Kidney epithelial cell (primary cell): ENCODE measurements around the gene ELOVL6. TPM values are rescaled to one million over a fixed set of nuclear protein-coding genes. Genes with fewer than 3 reads are reported as not detected.

ENCODE experiments used
- DNase-seq: peaks from one replicate; pipeline ENCODE4 v3.0.0-alpha.2; 2010; ENCODE audit warnings: low read depth
- H3K27me3 ChIP-seq: 2 replicates; pipeline ENCODE4 v1.6.0; 2011; ENCODE audit warnings: low read length; ENCODE audit not compliant: control insufficient read depth, insufficient read depth
- H3K36me3 ChIP-seq: 2 replicates; pipeline ENCODE4 v1.5.1; 2011; ENCODE audit warnings: low read length; ENCODE audit not compliant: control insufficient read depth, insufficient read depth
- H3K4me3 ChIP-seq: 2 replicates; pipeline ENCODE4 v1.5.1; 2011; ENCODE audit warnings: low read depth, mild to moderate bottlenecking, control low read depth, low read length
- total RNA-seq: library from RNA; depleted of rRNA; stranded (reverse); fragments of >200 nt; gene quantifications from 2 replicates; pipeline ENCODE4 v1.2.3, GENCODE V29; 2015
- TF ChIP-seq, protein P1 (sequence below): IDR thresholded peaks from 2 replicates; pipeline ENCODE4 v1.5.1; 2011; ENCODE audit warnings: mild to moderate bottlenecking, moderate library complexity, low read length, control low read depth, inconsistent platforms; ENCODE audit not compliant: insufficient read depth, poor library complexity, severe bottlenecking

Gene ELOVL6
- total RNA-seq, 1 donor from 2014 or later: 21.6 TPM

GRCh38 chr4:110106931-110107296 is 91.5 kb downstream of the ELOVL6 start:
- DNase-seq: peak; percentile 32
- TF ChIP-seq, protein P1, sequence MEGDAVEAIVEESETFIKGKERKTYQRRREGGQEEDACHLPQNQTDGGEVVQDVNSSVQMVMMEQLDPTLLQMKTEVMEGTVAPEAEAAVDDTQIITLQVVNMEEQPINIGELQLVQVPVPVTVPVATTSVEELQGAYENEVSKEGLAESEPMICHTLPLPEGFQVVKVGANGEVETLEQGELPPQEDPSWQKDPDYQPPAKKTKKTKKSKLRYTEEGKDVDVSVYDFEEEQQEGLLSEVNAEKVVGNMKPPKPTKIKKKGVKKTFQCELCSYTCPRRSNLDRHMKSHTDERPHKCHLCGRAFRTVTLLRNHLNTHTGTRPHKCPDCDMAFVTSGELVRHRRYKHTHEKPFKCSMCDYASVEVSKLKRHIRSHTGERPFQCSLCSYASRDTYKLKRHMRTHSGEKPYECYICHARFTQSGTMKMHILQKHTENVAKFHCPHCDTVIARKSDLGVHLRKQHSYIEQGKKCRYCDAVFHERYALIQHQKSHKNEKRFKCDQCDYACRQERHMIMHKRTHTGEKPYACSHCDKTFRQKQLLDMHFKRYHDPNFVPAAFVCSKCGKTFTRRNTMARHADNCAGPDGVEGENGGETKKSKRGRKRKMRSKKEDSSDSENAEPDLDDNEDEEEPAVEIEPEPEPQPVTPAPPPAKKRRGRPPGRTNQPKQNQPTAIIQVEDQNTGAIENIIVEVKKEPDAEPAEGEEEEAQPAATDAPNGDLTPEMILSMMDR: no peak
- Histone ChIP-seq H3K27me3 (no peaks in the 10 kb centered on the region), H3K4me3 (no peak overlapping the region), H3K36me3 (no peaks in the 10 kb centered on the region)

DNA sequence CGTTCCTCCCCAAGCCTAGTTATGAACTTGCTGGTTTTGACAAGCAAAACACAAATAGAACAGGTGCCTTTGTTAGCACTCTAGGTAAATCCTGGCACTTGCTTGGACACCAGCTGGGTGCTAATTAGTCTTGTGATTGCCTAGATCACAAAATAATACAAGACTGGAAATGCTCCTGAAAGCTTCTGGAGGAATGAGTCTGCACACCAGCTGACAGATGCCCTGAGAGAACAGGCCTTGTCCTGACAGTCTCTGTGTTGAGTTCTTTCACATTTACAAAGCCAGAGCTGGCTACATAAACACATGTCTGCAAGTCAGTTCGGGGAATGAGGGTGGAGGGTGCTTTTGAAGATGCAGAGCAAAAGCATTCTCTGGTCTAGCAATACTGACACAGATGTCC is 93.8 kb downstream of the ELOVL6 start:
- no peaks in the 10 kb centered on the region for H3K36me3 ChIP-seq
- TF ChIP-seq, protein P1: no peak
- no peak for DNase-seq
- no peak overlapping the region for H3K4me3 ChIP-seq
- no peaks in the 10 kb centered on the region for H3K27me3 ChIP-seq

DNA sequence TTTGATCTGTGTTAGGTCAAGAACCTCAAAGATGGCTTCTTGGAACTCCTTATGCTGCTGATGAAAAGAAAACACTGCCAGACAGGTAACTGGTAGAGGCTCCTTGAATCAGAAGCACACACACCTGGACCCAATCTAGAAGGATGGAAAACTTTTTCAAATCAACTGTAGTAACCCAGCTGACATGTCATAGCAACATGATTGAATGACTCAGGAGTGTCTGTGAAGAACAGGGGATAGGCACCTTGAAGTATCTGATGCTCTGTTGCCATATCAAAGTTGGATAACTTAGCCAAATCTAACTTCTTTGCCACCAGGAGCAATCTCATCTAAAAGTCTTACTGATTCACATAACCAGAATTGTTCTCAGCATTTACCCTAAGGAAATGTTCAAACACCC is 98.8 kb downstream of the ELOVL6 start:
- Histone ChIP-seq H3K4me3 (no peak overlapping the region), H3K36me3 (no peaks in the 10 kb centered on the region), H3K27me3 (no peaks in the 10 kb centered on the region)
- TF ChIP-seq, protein P1: no peak
- DNase-seq: no peak

- DNase-seq: peak; percentile 48
- TF ChIP-seq, protein P1: no peak
- Histone ChIP-seq H3K27me3 (no peaks in the 10 kb centered on the region), H3K36me3 (no peaks in the 10 kb centered on the region), H3K4me3 (no peak overlapping the region)
Measured at GRCh38 chr4:110096405-110096804, 102.0 kb downstream of the ELOVL6 start.

DNA sequence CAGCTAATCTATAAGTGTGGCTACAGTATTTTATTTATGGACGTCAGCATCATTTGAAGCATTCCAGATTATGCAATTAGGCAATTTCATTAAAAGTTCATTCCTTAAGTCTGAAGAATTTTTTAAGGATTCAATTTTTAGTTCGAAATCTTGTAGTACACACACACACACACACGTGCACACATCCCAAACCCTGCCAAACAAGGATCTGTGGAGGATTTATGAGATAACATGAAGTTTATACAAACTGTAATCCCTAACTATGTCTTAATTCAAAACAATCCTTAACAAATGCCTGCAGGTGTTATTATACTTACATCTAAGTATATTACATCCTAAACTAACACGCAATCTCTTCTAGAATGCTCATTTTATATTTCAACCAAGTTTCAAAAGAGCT is 105.8 kb downstream of the ELOVL6 start:
- no peak for DNase-seq
- H3K36me3 ChIP-seq: no peaks in the 10 kb centered on the region
- TF ChIP-seq, protein P1: no peak
- H3K4me3 ChIP-seq: no peak overlapping the region
- no peaks in the 10 kb centered on the region for H3K27me3 ChIP-seq

DNA sequence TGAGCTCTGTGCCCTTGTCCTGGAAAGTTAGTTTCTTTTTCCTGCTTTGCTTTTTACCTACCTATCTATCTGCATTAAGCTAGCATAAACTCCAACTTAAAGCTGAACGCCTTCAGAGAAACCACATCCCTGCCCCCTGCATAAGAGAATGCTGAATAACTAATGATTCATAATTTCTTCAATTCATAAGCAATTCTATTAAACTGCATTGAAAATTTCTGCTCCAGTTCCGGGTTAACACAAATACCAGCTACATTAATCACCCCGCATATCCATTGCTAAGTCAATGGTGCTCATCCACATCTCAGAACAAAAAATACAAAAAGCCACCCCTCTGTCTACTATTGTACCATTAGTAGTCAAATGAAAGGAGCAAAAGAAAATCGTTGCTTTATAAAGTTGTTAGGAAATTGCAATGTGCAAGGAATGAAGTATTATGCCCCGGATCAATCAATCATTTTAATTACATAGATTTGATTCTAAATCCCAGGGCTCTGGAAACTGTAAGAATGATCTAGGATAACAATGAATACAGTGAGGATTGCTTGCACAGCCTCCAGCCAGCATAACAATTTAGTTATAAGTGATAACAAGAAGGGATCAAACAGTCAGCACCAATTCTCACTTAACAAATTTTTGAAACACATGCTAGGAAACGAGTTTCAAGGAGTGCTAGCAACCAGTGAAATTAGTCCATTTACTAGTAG is 106.8 kb downstream of the ELOVL6 start:
- peak; percentile 28 for DNase-seq
- H3K4me3 ChIP-seq: no peak overlapping the region

More for the DNA sequence above, 106.8 kb downstream of the ELOVL6 start:
- TF ChIP-seq, protein P1: no peak
- no peaks in the 10 kb centered on the region for H3K27me3 ChIP-seq
- H3K36me3 ChIP-seq: no peaks in the 10 kb centered on the region
